ENCODE data around the gene ARHGAP25.

Gene ARHGAP25

GRCh38 chr2:68849579-68850030 is 115.0 kb downstream of the ARHGAP25 start:
- no peak for TF ChIP-seq CTCF (conservative IDR thresholded peaks at IDR 0.05; ENCODE audit: low read length)
- DNase-seq (ENCODE audit: low read depth): no peak
- no peak overlapping the region for H3K4me3 ChIP-seq (ENCODE audit: low read length)

GRCh38 chr2:68850524-68850923 is 115.9 kb downstream of the ARHGAP25 start:
- TF ChIP-seq CTCF (conservative IDR thresholded peaks at IDR 0.05; ENCODE audit: low read length): no peak
- DNase-seq (ENCODE audit: low read depth): no peak
- H3K4me3 ChIP-seq (ENCODE audit: low read length): no peak overlapping the region

GRCh38 chr2:68853035-68853434 is 118.4 kb downstream of the ARHGAP25 start:
- peak; percentile 22 for DNase-seq (ENCODE audit: low read depth)
- no peak overlapping the region for H3K4me3 ChIP-seq (ENCODE audit: low read length)
- TF ChIP-seq CTCF (conservative IDR thresholded peaks at IDR 0.05; ENCODE audit: low read length): no peak

- no peak overlapping the region for H3K4me3 ChIP-seq (ENCODE audit: low read length)
- TF ChIP-seq CTCF (conservative IDR thresholded peaks at IDR 0.05; ENCODE audit: low read length): no peak
- DNase-seq (ENCODE audit: low read depth): no peak
These were observed 119.3 kb downstream of the ARHGAP25 start for GRCh38 chr2:68853915-68854314.

GRCh38 chr2:68854476-68854875 is 119.9 kb downstream of the ARHGAP25 start:
- no peak overlapping the region for H3K4me3 ChIP-seq (ENCODE audit: low read length)
- no peak for DNase-seq (ENCODE audit: low read depth)
- no peak for TF ChIP-seq CTCF (conservative IDR thresholded peaks at IDR 0.05; ENCODE audit: low read length)

GRCh38 chr2:68855550-68855949 is 120.9 kb downstream of the ARHGAP25 start:
- TF ChIP-seq CTCF (conservative IDR thresholded peaks at IDR 0.05; ENCODE audit: low read length): no peak
- no peak overlapping the region for H3K4me3 ChIP-seq (ENCODE audit: low read length)
- no peak for DNase-seq (ENCODE audit: low read depth)

DNA sequence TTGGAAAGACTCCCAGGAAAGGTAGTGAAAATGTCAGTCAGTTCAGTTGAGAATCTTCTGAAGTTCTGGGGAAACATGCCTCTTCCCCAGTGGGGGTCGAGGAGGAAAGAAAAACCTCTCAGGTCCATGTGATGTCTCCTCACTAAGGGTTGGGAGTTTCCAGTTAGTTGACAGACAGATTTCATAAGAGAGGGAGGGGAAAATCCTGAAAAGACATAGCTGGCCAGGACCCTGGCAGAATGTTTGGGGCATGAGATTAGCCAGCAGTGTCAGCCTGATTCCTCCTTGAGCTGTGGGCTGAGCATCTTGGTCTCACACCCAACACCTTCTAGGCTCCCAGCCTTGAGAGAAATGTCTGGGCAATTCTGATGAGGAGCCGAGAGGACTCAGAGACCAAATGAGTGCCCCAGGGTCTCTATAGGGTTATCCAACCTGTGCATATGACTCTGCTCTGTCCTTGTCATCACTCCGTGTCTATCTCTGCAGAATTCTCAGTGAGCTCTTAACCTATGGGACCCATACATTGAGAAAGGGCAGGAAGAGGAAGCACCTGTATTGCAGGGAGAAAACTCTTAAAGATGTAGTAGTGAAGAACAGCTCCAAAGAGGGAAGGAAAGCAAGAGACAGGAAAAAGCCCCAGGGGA is 122.7 kb downstream of the ARHGAP25 start:
- DNase-seq (ENCODE audit: low read depth): no peak
- TF ChIP-seq CTCF (conservative IDR thresholded peaks at IDR 0.05; ENCODE audit: low read length): no peak
- no peak overlapping the region for H3K4me3 ChIP-seq (ENCODE audit: low read length)

Measured in AG10803 (cell line).